Measurements from ENCODE around the gene TSPAN9.

The TSPAN9 gene

DNA sequence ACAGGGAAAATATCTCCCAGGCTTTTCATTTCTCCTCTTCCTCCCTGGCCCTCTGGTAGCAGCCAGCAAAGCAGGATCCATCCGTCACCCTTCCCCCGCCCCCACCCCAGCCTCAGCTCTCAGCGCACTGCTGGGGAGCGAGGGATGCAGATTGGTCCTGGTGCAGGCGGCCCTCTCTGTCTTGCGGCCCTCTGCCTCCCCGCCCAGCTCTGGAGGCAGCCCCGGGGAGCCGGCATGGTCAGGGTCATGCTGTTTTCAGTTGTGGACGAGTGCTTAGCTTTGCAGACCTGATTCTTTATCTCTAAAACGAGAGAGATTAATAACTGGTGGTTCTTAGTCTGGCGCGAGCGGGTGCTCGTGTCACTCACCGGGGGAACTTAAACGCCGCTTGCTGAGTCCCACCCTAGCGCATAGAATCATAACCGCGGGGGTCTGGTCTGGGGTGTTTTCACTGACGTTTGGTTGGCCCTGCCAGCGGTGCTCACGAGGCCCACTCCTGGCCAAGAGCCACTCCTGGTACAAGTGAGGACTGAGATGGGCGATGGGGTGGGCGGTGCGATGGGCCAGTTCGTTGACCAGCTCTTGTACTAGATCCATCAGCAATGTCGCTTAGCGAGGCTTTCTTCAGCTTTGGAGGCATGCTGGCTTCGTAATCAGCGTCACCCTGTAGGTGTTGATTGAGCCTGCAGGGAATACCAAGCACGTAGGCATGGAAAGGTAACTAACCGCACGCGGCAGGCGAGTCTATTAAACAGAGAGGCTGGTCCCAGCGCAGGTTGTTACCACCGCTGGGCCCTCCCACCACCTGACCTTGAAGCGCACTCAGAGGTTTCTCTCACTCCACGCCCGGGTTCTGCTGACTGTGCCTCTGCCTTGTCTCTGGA, 95.2 kb downstream of the TSPAN9 start:
- Histone ChIP-seq H3K36me3 (replicated peaks) (no peaks in the 10 kb centered on the region), H3K4me1 (no peaks in the 10 kb centered on the region), H3K9me3 (no peaks in the 10 kb centered on the region), H3K4me3 (no peak overlapping the region), H3K27me3 (ENCODE audit: low read depth) (no peaks in the 10 kb centered on the region)
- in situ Hi-C loops (cut with MboI; ENCODE audit: low sequenced_read_pairs), result loop anchor here (10.0 kb wide), 1 partner anchor 1972 kb away; no protein-coding TSS in a partner anchor
- no peak for DNase-seq (ENCODE audit: low spot score in 2 of 2)

DNA sequence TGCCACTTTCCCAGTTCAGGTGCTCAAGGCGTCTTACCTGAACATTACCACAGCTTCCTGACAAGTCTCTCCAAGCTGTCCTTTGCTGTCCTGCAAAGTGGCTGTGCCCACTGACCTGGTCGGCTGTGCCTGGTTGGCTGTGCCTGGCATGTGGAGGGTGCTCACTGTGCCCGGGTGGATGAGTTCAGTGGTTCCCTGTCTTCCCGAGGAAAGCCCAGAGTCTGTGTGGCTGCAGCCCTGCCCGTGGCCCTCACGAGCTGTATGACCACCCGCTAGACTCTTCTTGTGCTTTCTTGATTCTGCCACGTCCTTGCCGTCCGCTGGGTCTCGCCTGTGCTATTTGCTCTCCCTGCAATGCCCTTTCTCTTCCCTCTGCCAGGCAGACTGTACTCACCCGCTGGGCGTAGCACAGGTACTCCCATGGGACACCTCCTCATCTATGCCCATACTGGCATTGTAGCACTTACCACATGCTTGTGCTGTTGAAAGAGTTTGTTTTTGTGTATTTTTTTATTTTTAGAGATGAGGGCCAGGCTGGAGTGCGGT, 95.9 kb downstream of the TSPAN9 start:
- no peak for DNase-seq (ENCODE audit: low spot score in 2 of 2)
- in situ Hi-C loops (cut with MboI; ENCODE audit: low sequenced_read_pairs), result loop anchor here (10.0 kb wide), 1 partner anchor 1972 kb away; no protein-coding TSS in a partner anchor
- Histone ChIP-seq H3K9me3 (no peaks in the 10 kb centered on the region), H3K4me3 (no peak overlapping the region), H3K27me3 (ENCODE audit: low read depth) (no peaks in the 10 kb centered on the region), H3K4me1 (no peaks in the 10 kb centered on the region), H3K36me3 (replicated peaks) (no peaks in the 10 kb centered on the region)

DNA sequence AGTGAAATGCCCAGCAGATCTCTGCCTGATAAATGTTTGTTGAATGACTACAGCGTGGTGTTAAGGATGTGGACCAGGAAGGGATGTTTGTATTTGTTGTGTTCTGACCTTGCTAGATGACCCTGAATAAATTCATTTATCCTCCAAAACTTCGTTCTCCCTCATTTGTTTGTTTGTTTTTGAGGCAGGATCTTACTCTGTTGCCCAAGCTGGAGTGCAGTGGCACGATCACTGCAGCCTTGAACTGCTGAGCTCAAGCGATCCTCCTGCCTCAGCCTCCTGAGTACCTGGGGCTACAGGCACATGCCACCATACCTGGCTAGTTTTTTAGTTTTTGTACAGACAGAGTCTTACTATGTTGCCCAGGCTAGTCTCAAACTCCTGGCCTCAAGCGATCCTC, 96.7 kb downstream of the TSPAN9 start:
- H3K4me3 ChIP-seq, result no peak overlapping the region
- no peak for DNase-seq (ENCODE audit: low spot score in 2 of 2)
- H3K4me1 ChIP-seq, result no peaks in the 10 kb centered on the region
- no peaks in the 10 kb centered on the region for H3K27me3 ChIP-seq (ENCODE audit: low read depth)
- in situ Hi-C loops (cut with MboI; ENCODE audit: low sequenced_read_pairs), result loop anchor here (10.0 kb wide), 1 partner anchor 1971 kb away; no protein-coding TSS in a partner anchor
- H3K9me3 ChIP-seq, result no peaks in the 10 kb centered on the region
- no peaks in the 10 kb centered on the region for H3K36me3 ChIP-seq (replicated peaks)

DNA sequence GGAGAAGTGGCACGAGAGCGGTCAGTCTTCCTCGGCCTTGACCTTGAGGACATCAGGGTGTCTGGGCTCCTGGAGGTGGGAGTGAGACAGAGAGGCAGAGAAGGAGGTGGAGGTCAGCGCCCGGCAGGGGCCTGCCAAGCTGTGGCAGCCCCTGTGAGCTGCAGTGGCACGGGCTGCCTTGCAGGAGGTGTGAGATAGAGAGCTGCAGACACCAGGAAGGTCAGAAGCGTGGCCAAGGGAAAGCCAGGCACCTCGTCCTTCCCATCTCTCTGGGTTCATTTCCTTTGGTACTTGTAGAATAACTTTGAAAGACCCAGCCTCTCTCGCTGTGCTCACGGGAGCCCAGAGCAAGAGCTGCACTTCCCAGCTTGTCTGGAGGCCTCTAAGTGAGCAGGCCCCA, 98.1 kb downstream of the TSPAN9 start:
- Histone ChIP-seq H3K9me3 (no peaks in the 10 kb centered on the region), H3K36me3 (replicated peaks) (no peaks in the 10 kb centered on the region), H3K4me3 (no peak overlapping the region), H3K27me3 (ENCODE audit: low read depth) (no peaks in the 10 kb centered on the region), H3K4me1 (no peaks in the 10 kb centered on the region)
- in situ Hi-C loops (cut with MboI; ENCODE audit: low sequenced_read_pairs), result loop anchor here (10.0 kb wide), 1 partner anchor 1970 kb away; no protein-coding TSS in a partner anchor
- DNase-seq (ENCODE audit: low spot score in 2 of 2), result no peak

DNA sequence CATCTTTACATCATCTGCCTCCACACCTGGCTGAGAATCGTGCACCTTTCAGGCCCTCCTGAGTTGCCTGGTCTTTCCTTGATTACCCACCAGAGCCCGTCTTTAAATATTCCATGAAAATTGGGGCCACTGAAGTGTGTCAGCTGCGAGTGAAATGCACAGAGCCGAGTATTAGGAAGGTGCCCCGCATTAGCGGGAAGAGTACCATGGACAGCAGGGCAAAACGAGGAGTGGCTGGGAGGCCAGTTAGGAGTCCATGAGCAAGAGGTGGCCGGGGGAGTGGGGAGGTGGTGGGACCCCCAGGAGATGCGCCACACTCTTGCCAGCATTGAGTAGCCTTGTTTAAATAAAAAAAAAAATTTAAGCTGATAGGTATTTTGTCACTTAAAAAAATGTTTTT, 99.6 kb downstream of the TSPAN9 start:
- no peak for DNase-seq (ENCODE audit: low spot score in 2 of 2)
- H3K9me3 ChIP-seq, result no peaks in the 10 kb centered on the region
- in situ Hi-C loops (cut with MboI; ENCODE audit: low sequenced_read_pairs), result loop anchor here (10.0 kb wide), 1 partner anchor 1968 kb away; no protein-coding TSS in a partner anchor
- no peaks in the 10 kb centered on the region for H3K36me3 ChIP-seq (replicated peaks)
- no peaks in the 10 kb centered on the region for H3K27me3 ChIP-seq (ENCODE audit: low read depth)
- no peaks in the 10 kb centered on the region for H3K4me1 ChIP-seq
- H3K4me3 ChIP-seq, result no peak overlapping the region

DNA sequence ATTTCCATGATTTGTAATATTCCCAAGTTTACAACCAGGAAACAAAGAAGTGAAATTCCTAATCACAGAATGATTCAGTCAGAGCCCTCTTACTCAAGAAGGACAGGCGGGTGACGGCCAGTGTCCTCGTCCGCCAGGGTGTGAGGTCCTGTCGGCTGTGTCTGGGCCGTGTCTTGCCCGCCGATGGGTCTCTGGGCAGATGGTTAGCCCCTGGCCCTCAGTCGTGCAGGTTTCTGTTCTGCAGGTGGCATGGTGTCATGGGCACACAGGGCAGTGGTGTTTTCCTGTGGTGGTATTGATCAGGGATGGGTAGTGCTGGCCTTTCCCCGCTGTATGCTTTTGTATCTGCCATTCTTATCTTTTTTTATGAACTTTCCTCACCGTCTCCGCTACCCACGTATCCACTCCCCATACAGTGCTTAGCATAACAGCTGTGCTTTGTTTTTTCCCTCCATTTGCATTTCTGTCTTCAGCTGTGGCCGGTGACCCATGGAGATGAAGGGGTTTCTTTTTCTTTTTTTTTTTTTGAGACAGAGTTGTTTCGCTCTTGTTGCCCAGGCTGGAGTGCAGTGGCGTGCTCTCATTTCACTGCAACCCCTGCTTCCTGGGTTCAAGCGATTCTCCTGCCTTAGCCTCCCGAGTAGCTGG, 100.7 kb downstream of the TSPAN9 start:
- in situ Hi-C loops (cut with MboI; ENCODE audit: low sequenced_read_pairs), result loop anchor here (10.0 kb wide), 1 partner anchor 1967 kb away; no protein-coding TSS in a partner anchor
- Histone ChIP-seq H3K9me3 (no peaks in the 10 kb centered on the region), H3K27me3 (ENCODE audit: low read depth) (no peaks in the 10 kb centered on the region), H3K36me3 (replicated peaks) (no peaks in the 10 kb centered on the region), H3K4me1 (no peaks in the 10 kb centered on the region), H3K4me3 (no peak overlapping the region)
- DNase-seq (ENCODE audit: low spot score in 2 of 2), result no peak

DNA sequence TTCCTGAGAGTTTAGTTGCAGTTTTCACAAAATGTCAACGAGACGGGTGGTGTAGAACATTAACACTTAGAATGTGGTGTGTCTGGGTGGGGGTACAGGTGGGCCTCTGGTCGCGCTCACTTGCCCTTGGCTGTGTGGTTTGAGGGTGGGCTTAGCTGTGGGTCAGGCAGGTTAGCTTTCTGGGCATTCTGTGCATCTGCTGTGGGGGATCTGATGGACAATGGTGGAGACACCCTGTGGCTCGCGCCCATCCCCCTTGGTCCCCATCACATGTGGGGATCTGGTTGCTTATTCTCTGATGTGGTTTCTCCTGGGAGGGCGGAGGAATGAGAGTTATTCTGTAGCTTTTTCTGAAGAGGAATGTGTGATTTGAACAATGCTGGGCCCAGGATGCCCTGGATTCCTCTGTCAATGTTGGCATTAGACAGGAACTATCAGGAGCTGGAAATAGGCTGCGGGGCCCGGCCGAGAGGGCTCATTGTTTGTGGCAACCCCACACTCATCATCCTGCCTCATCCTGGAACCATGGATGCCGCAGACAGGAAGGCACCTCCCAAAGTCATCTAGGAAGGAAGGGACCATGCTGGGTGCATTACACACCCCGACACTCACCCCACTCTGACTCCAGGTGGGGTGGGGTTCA, 101.6 kb downstream of the TSPAN9 start:
- no peaks in the 10 kb centered on the region for H3K9me3 ChIP-seq
- H3K4me1 ChIP-seq, result no peaks in the 10 kb centered on the region
- no peak overlapping the region for H3K4me3 ChIP-seq
- DNase-seq (ENCODE audit: low spot score in 2 of 2), result no peak
- no peaks in the 10 kb centered on the region for H3K36me3 ChIP-seq (replicated peaks)
- no peaks in the 10 kb centered on the region for H3K27me3 ChIP-seq (ENCODE audit: low read depth)
- in situ Hi-C loops (cut with MboI; ENCODE audit: low sequenced_read_pairs), result loop anchor here (10.0 kb wide), 1 partner anchor 1966 kb away; no protein-coding TSS in a partner anchor

DNA sequence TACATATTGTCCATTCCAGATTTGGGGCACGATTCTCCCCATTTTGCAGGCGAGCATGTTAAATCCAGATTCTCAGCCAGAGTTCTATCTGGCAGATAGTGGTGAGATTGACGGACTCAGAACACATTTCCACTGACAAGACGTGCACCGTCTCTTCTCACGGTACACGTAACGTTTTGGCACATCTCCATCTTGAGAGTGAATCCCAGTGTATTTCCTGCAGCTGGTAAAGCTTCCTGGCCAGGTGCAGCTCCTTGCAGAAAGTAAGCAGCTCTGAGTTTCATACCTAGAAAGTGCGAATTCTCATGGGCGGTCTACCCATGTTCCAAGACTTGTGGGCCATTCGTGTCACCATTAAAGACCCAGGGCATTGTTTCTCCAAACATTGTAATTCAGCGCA, 102.6 kb downstream of the TSPAN9 start:
- in situ Hi-C loops (cut with MboI; ENCODE audit: low sequenced_read_pairs), result loop anchor here (10.0 kb wide), 1 partner anchor 1965 kb away; no protein-coding TSS in a partner anchor
- no peaks in the 10 kb centered on the region for H3K36me3 ChIP-seq (replicated peaks)
- DNase-seq (ENCODE audit: low spot score in 2 of 2), result no peak
- H3K4me1 ChIP-seq, result no peaks in the 10 kb centered on the region
- no peak overlapping the region for H3K4me3 ChIP-seq
- no peaks in the 10 kb centered on the region for H3K27me3 ChIP-seq (ENCODE audit: low read depth)
- no peaks in the 10 kb centered on the region for H3K9me3 ChIP-seq

DNA sequence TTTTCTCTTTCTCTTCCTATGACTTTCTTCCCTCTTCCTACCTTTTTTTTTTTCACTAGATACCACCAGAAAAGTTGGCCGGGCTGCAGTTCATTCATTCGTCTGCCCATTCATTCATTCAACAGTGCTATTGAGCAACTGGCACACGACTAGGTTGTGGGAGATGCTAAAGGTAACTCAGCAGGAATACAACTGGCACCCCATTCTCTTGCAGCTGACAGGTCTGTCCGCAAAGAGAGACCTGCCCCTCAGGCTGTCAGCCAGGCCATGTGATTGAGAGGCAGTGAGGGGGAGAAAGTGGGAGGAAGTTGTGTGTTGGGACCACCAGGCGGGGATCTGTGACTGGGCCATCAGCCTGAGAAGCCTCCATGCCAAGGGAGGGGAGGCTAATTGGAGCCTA, 105.2 kb downstream of the TSPAN9 start:
- H3K9me3 ChIP-seq, result no peaks in the 10 kb centered on the region
- no peak overlapping the region for H3K4me3 ChIP-seq
- no peaks in the 10 kb centered on the region for H3K36me3 ChIP-seq (replicated peaks)
- no peaks in the 10 kb centered on the region for H3K27me3 ChIP-seq (ENCODE audit: low read depth)
- no peak for DNase-seq (ENCODE audit: low spot score in 2 of 2)
- no peaks in the 10 kb centered on the region for H3K4me1 ChIP-seq
- in situ Hi-C loops (cut with MboI; ENCODE audit: low sequenced_read_pairs), result no loop called here

DNA sequence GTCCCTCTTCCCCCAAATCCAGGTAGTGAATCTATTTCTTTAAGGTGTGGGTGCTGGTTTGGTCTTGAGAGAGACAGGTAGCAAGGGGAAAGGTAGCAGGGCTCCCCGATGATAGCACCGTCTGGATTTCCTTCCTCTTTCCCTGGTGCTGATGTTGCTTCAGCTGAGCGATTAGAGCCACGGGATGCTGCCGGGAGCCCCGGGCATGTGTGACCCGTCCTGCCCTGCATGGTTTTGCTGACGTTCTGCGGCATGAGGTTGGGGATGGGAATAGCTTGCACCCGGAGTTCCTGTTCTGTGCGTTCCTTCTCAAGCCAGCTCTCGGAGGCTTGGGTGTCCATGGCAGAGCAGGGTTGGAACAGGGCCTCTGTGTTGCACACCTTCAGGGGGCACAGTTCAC, 107.3 kb downstream of the TSPAN9 start:
- Histone ChIP-seq H3K36me3 (replicated peaks) (no peaks in the 10 kb centered on the region), H3K4me1 (no peaks in the 10 kb centered on the region), H3K27me3 (ENCODE audit: low read depth) (no peaks in the 10 kb centered on the region), H3K9me3 (no peaks in the 10 kb centered on the region), H3K4me3 (no peak overlapping the region)
- DNase-seq (ENCODE audit: low spot score in 2 of 2), result no peak
- in situ Hi-C loops (cut with MboI; ENCODE audit: low sequenced_read_pairs), result no loop called here

DNA sequence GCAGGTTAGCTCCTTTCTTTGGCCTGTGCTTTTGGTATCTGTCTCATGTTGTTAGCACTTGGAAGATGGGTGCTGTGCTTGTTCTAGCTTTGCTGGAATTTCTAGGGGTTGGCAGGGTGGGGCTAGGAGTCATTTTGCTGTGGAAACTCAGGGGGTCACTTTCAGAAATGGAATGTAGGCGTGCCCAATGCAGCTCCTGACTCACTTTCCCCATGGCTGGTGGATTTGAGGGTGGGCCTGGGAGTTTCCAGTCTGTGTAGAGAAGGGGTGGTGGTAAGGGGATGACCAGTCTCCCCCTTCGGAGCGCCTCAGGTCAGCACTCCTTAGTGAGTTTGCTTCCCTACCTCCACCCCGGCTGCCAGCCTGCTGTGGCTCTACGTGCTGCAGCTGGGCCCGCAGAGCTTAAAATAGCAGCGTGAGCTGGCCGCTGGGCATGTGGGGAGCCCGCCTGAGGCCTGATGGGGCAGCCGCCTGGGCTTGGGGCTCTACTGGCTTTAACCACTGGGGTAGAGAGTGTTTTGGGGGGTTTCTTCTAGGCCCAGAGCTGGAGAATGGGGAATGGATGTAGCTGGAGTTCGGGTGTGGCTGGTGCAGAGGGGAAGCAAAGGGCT, 108.2 kb downstream of the TSPAN9 start:
- Histone ChIP-seq H3K36me3 (replicated peaks) (no peaks in the 10 kb centered on the region), H3K9me3 (no peaks in the 10 kb centered on the region), H3K4me3 (no peak overlapping the region), H3K27me3 (ENCODE audit: low read depth) (no peaks in the 10 kb centered on the region), H3K4me1 (no peaks in the 10 kb centered on the region)
- in situ Hi-C loops (cut with MboI; ENCODE audit: low sequenced_read_pairs), result no loop called here
- no peak for DNase-seq (ENCODE audit: low spot score in 2 of 2)

DNA sequence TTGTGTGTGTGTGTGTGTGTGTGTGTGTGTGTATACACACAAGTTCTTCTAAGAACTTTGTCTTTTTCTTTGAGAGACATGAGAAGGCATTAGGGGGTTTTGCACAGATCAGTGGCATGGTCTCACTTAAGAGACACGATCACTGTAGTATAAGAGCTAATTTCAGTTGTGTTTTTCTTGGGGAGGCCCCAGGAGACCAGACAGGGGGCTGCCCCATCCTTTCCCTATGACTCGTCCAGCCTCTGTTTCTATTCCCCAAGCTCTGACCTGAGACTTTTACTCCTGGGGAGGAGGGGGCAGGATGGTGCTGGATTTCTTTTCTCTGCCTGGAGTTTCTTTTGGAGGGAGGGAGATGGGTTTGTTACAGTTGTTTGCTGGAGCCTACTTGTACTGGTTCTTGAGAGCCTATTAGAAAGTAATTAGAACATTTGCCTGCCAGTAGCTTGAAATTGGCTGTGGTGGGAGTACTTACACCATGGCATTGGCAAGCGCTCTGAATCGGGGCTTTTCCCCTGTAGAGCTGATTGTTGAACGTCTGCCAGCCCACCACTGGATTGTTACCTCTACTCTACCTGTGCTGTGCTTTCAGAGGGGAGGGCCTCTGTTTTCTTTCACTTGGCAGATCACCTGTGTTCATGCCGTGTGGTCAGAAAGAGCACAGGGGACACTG, 109.5 kb downstream of the TSPAN9 start:
- no peak for DNase-seq (ENCODE audit: low spot score in 2 of 2)
- in situ Hi-C loops (cut with MboI; ENCODE audit: low sequenced_read_pairs), result no loop called here
- no peaks in the 10 kb centered on the region for H3K9me3 ChIP-seq

More for the DNA sequence above, 109.5 kb downstream of the TSPAN9 start:
- Histone ChIP-seq H3K36me3 (replicated peaks) (no peaks in the 10 kb centered on the region), H3K4me3 (no peak overlapping the region), H3K27me3 (ENCODE audit: low read depth) (no peaks in the 10 kb centered on the region), H3K4me1 (no peaks in the 10 kb centered on the region)

Measured in HAP-1 (cell line).